Gastroesophageal sphincter (tissue), 3 donors: Measurements from ENCODE around the gene LIN37.

Experiments used
- POLR2A ChIP-seq, 2 donors: fragments of 450-650 bp; IDR thresholded peaks; one replicate each; pipeline ENCODE4 v1.6.1; 2017; ENCODE audit warnings: antibody characterized with exemption in 2 of 2, mild to moderate bottlenecking in 2 of 2, moderate library complexity in 1 of 2
- TF ChIP-seq, protein P1 (sequence below), 4 experiments: fragments of 200-600 bp in 2 of 4; fragments of 450-650 bp in 2 of 4; sonication (generic) in 1 of 4; IDR thresholded peaks; one replicate each; pipeline ENCODE4 v1.5.1; 2017 to 2019; ENCODE audit warnings: antibody characterized with exemption in 4 of 4, mild to moderate bottlenecking in 2 of 4, moderate library complexity in 2 of 4

DNA sequence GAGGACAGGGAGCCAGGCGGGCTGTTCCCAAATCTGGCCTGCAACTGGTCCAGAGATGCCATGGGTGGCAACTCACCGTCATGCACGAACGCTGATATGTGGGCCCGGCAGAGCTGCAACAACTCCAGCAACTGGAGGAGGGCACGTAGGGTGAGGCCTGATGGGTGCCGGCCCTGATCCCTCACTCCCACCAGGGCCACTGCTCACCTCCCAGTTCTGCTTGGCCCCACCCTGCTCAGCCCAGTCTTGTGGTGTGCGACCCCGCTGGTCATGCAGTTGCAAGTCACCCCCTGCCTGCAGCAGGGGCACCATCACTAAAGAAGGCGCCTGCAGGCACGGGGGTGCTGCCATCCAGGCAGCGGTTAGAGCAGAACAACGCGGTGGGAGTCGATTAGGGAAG is 43.9 kb downstream of the LIN37 start:
- TF ChIP-seq, protein P1, sequence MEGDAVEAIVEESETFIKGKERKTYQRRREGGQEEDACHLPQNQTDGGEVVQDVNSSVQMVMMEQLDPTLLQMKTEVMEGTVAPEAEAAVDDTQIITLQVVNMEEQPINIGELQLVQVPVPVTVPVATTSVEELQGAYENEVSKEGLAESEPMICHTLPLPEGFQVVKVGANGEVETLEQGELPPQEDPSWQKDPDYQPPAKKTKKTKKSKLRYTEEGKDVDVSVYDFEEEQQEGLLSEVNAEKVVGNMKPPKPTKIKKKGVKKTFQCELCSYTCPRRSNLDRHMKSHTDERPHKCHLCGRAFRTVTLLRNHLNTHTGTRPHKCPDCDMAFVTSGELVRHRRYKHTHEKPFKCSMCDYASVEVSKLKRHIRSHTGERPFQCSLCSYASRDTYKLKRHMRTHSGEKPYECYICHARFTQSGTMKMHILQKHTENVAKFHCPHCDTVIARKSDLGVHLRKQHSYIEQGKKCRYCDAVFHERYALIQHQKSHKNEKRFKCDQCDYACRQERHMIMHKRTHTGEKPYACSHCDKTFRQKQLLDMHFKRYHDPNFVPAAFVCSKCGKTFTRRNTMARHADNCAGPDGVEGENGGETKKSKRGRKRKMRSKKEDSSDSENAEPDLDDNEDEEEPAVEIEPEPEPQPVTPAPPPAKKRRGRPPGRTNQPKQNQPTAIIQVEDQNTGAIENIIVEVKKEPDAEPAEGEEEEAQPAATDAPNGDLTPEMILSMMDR (IDR thresholded peaks at IDR 0.05) = no peak
- no peak for TF ChIP-seq POLR2A (IDR thresholded peaks at IDR 0.05)
